GM19395 (cell line): ENCODE measurements around the gene USP15.

Experiments used
- ATAC-seq: cut with Tn5 transposase; IDR thresholded peaks from one replicate; pipeline ENCODE4 v1.9.1; 2021; ENCODE audit warnings: mild to moderate bottlenecking, moderate library complexity; ENCODE audit not compliant: unreplicated experiment

The USP15 gene

DNA sequence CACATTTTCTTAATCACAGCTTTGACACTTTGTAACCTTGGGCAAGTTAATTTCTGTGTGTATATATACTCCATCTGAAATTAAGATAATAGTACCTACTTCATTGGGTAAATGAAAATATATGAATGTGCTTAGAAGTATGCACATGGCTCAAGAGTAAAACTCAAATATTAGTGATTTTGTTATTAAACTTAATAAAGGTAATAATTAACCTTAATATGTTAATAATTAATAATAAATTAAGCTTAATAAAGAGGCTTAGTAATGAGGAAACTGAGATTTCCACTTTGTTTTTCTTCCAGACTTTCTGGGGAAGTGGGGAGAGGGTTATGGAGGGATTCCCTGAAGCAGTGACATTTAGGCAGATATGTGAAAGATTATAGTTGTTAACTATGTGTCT lies 19.8 kb downstream of the USP15 start:
- no peak for ATAC-seq

DNA sequence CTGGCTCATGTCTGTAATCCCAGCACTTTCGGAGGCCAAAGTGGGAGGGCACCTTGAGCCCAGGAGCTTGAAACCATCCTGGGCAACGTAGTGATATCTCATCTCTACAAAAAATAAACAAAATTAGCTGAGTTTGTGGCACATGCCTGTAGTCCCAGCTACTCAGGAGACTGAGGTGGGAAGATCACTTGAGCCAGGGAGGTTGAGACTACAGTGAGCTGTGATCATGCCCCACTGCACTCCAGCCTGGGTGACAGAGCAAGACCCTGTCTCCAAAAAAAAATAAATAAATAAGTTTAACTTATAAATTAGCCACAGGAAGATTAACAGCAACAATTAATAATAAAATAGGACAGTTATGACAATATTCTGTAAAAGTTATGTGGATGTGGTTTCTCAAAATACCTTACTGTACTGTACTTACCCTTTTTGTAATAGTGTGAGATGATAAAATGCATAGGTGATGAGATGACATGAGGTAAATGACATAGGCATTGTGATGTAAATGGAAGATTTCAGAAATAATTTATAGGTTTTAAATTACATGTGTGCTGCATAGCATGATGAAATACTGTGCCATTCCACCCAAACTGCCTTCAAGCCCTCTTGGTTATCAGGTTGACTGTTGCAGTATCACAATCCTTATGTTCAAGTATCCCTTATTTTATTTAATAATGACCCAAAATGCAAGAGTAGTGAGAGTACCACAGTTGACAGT lies 22.0 kb downstream of the USP15 start:
- ATAC-seq: no peak

DNA sequence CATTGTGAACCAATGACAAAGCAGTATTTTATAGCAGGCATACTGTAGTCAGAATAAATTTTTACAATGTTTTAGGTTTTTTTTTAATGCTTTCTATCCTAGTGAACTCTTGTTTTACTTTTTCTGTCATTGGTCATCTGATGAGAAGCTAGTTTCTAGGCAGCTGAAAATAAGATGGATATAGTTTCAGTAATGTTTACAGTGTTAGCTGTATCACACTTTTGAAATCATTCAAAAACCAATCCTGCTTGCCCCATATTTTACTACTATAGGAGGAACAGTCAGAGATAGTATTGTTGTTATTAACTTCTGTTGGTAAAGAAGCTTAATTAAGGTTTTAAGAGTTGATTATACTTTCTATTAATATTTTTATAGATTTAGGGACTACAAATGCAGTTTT lies 24.5 kb downstream of the USP15 start:
- ATAC-seq: no peak

DNA sequence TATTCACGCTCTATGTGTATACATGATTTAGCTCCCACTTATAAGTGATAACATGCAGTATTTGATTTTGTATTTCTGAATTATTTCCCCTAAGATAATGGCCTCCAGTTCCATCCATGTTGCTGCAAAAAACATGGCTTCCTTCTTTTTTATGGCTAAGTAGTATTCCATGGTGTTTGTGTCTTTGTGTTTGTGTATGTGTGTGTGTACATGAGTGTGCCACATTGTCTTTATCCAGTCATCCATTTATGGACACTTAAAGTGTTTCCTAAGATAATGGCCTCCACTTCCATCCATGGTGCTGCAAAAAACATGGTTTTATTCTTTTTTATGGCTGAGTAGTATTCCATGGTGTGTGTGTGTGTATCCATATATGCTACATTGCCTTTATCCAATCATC lies 25.1 kb downstream of the USP15 start:
- ATAC-seq: no peak

DNA sequence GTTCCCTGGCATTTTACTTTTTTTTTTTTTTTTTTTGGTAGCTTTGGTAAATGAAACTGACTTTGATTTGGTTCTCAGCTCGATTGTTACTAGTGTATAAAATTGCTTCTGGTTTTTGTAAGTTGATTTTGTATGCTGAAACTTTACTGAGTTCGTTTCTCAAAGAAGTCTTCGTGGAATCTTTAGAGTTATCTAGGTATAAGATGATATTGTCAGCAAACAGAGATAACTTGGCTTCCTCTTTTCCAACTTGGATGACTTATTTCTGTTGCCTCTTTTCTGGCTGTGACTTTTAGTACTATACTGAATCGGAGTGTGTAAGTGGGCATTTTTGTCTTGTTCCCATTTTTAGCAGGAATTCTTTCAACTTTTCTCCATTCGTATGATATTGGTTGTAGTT lies 28.1 kb downstream of the USP15 start:
- ATAC-seq: no peak

DNA sequence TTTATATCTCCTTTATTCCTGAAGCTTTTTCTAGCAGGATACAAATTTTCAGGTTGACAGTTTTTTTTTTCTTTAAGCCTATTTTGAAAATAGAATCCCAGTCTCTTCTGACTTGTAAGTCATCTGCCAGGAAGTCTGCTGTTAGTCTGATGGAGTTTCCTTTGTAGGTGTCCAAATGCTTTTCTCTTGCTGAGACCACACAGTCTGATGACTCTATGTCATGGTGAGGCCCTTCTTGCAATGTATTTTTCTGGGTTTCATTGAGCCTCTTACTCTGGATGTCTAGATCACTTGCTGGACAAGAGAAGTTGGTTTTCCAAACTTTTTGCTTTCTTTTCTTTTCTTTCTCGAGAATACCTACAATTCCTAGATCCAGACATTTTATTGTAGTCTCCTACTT lies 30.6 kb downstream of the USP15 start:
- ATAC-seq: no peak

DNA sequence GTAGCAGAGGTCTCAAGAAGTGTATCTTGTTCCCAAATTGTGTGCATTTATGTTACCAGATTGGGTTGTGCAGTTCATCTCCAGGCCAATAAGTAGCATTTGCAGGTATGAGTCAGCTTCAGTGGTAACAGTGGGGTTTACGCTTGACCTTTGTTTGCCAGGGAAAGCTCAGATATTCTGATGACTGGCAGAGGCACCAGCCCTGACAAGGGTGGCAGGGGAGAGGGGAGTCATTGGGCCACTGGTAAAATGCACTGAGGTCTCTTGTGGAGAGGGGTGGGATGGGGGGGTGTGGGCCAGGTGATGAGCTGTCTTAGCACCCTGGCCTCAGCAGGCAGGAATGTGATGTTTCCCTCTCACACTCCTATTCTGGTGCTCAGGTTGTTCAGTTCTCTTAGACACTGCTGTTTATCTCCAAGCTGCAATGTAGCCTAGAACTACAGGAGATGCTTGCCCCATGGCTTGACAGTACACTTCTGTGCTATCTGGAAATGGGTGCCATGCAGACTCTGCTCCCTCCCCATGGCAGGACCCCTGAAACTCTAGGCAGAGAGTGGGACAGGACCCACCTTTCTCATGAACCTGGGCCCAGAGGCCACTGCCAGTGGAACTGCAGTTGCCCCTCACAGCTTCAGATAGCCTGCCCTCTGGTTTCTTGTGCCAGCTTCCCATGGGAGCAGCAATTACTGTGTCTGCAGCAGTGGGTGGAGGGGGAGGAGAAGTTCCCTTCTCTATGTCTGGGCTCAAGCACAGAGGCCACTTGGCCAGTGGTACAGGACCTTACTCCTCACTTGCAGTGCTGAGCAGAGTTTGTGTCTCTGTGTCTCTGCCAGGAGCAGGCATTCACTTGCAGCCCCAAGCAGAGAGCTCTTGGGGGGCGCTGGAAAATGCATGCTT lies 31.9 kb downstream of the USP15 start:
- ATAC-seq: no peak

DNA sequence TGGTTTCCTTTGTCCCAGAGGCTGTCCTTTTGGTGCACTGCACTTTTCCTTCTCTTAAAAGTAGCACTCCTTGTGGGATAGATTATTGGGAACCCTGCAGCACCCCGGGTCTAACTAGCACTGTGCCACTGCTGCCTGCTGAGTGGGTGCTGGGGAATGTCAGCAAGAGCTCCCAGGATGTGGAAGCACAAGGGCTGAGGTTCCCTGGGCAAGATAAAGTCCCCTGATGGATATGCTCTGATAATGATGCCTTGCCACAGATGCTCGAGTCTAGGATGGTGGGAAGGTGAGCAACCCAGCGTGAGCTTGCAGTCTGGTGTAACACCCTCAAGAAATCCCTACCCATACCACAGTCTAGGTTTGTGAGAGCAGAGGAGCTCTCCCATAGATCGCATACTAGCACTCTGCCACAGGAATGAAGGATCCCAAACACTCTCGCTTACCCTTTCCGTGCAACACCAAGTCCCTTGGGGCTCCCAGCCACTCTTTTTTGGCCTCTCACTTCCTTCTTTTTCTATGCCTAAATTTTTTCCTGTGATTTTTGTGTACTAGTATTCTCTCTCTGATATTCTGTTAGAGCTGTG lies 32.6 kb downstream of the USP15 start:
- ATAC-seq: no peak

DNA sequence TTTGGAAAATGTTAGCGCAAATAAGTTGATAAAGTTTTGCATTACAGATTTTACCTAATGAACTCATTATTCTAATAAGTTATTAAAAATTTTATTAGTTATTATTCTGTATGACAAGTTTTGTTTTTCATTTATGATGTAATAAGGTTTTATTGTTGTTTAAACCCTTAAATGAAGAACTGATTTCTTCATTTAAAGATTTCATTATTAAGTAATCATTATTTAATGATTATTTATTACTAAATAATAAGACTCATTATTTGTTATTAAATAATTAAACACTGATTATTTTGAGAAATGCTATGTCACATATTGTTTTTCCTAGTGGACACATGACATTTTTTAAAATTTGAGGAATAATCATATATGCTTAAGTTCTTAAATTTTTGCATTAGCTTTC lies 34.2 kb downstream of the USP15 start:
- ATAC-seq: no peak

DNA sequence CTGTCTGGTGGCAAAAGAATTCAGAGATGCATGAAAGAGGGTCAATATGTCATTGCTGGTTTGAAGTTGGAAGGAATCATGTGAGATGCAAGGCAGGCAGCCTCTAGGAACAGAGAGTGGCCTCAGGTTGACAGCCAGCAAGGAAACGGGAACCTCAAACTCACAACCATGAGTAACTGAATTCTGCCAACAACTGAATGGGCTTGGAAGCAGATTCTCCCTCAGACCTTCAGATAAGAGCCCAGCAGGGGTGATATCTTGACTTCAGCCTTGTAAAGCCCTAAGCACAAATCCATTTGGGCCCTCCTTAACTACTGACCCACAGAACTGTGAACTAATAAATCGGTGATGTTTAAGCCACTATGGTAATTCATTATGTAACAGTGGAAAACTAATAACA lies 35.8 kb downstream of the USP15 start:
- no peak for ATAC-seq

DNA sequence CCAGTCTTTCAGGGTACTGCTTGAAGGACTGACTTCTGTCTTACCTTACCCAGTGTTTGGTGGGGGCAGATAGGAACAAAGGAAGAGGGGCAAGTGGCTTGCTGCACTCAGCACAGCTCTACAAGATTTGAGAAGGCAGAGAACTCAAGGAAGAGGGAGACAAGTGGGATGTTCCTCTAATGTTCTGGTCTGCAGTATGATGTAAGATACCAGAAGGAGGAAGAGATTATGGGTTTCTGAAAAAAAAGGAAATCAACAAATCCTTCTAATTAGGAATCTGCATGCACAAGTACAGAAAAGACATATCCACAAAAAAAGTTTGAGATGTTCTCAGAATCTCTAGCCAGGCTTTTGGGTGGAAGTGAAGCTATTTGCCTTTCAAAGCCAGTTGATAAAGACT lies 37.1 kb downstream of the USP15 start:
- ATAC-seq: no peak

DNA sequence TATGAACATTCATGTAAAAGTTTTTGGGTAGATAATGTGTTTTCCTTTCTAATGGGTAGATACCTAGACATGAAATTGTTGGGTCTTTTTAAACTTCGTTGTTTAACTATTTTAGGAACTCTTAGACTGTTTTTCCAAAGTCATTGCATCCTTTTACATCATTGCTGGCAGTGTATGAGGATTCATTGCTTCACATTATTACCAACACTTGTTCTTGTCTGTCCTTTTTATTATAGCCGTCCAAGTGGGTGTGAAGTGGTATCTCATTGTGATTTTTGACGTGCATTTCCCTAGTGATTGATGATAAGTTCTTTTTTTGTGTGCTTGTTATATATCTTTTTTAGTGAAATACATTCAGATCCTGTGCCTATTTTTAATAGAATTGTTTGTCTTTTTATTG lies 39.4 kb downstream of the USP15 start:
- ATAC-seq: no peak

DNA sequence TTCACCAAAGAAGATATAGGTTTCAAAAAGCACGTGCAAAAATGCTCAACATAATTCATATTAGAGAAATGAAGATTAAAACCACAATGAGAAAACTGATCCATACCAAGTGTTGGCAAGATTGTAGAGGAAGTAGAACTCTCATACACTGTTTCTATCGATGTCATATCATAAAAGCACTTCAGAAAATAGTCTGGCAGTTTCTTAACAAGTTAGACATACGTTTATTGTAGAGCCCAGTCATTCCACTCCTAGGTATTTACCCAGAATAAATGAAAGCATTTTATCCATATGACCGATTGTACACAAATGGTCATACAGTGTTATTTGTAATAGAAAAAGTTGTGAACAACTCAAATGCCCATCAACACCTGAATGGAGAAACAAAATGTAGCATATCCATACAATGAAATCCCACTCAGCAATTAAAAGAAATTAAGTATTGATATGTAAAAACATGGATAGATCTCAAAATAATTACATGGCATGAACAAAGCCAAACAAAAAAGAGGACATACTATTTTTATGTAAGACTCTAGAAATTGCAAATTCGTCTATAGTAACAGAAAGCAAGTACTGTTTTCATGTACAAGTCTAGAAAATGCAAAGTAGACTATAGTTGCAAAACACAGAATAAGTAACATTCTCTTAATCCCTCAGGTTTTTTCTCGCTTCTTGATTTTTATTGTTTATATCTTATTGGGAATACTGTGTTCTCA lies 41.0 kb downstream of the USP15 start:
- ATAC-seq: peak; percentile 62

DNA sequence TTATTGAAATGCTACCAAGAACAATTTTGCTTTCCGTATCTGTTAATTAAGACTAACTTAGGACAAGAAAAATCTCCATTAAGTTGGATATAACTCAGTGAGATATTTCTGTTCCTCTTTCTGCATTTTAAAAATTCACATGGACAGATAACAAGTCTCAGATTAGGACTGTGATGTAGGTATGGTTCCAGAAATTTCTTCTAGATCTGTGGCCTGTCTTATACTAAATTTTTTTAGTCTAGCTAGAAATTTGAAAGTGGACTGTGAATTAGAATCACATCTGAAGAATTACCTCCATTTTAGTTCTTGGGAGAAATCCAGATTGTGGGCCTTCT lies 41.6 kb downstream of the USP15 start:
- ATAC-seq: peak; percentile 46

DNA sequence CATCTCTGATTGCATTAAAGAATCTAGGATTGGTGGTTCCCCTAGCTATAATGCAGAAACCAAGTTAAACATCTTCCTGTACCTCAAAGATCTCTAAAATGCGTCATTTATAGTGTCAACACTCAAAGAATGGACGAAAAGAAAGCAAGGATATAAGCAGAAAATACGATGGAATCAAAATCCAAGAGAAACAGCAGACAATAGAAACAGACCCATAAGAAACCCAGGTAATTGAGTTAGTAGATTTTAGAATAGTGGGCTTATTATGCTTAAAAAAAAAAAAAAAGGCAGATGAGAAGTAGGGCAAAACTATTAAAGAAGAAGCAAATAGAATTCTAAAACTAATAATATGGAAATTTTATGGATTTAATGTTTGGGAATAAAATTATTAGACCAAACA lies 44.4 kb downstream of the USP15 start:
- ATAC-seq: no peak

DNA sequence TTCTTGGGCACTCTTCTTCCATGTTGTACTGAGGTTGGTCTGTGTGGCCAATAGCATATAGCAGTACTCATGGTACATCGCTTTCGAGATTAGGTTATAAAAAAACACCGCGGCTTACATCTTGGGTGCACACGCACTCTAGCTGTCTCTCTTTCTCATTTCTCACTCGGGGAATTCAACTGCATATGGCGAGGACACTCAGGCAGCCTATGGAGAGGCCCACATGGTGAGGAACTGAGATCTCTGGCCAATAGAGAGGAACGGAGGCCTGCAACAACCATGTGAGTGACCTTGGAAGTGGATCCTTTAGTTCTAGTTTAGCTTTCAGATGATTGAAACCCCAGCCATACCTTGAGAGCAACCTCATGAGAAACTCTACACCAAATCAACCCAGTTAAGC lies 45.6 kb downstream of the USP15 start:
- ATAC-seq: no peak

DNA sequence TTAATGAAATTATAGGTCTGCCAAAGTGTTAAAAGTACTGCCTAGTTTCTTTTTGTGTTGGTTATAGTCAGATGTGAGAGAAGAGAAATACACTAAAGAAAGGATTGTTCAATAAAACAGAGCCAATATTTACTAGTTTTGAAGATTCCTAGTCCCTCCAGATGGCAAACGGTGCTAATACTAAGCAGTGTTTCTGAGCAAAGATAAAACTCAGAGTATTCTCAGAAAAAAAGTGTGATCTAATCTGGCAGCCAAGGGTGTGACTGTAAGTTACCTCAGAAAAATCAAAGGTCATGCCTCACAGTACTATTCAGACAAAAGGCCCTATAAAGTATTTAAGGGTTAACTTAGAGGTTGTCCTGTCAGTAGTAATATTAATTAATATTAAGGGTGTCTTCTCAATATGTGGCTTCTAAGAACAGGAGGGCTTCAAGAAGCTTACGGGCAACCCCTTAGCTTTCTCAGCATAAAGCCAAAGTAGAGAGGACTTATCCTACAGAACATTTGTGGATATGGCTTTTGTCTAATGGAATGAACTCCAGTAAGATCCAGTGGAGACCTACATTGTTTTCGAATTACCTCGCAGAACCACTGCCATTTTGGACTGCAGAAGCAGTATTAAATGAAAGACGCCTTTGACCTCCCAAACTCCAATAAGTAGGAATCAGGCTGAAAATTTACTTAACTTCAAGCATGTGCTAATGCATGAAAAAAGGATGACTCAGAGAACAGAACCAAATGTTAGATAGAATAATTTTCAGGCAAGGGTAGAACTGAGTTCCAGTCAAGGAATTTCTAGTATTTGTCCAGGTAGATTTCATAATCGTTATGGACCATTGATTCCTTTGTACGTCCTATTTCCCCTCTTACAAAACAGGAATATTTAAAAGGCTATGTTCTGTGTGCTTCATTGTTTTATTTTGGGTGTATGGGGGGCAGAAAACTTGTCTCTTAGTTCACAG lies 46.6 kb downstream of the USP15 start:
- no peak for ATAC-seq

DNA sequence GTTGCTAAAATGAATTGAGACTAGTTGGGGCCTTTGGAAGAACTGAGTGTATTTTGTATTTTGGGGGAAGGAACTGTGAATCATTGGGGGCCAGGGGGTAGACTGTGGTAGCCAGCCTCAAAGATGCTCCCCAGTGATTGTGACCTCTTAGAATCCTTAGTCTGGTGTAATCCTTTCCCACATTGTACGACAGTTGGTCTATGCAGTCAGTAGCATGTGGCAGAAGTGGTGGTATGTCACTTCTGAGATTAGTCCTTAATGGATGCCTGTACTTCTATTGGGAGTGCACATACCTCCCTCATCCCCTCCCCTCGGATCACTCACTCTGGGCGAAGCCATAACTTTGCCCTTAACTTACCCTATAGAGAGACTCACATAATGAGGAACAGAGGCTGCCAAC lies 48.0 kb downstream of the USP15 start:
- ATAC-seq: no peak

DNA sequence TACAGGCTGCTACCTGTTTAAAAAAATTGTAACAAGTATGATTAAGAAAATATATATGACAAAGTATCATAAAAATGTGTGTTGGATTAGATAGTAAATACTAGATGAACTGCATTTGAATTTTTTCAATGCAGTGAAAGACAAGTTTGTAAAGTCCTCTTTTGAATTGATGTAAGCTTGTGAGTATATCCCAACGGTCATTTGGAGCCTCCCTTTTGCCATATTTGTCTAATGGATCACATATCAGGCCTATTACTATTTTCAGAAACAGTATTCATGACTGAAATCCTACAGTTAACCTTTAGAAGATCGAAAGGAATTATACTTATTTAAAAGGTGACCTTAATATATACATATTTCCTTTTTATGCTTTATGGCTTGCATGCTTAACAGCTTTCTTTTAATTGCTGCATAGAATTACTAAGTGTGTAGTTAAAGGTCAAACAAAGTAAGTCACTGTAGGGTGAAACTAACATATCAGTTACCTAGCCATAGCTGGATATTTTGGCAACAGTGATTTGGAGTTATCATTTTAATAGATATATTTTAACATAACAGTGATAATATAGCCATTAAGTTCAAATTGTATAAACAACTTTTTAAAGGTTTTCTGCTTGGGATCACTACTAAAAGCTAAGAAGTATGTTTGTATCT lies 53.6 kb downstream of the USP15 start:
- ATAC-seq: no peak

DNA sequence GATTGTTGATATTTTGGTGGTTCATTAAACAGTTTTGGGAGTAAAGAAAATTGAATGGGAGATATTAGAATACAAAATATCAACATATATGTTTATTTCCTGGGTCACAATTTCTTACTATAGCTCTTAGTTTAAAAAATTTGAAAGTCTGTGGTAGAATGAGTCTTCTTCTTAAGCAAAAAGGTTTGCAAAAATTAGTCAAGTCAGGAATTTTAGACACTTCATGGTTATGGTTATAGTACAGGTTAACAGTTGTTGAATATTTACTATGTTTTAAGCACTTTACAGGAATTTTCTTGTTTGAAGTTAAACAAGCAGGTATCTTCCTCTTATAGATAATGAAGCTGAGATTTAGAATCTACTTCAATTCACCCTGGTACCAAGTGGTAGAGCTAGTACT lies 56.8 kb downstream of the USP15 start:
- no peak for ATAC-seq
